ENCODE data around the gene PIGZ.

DNA sequence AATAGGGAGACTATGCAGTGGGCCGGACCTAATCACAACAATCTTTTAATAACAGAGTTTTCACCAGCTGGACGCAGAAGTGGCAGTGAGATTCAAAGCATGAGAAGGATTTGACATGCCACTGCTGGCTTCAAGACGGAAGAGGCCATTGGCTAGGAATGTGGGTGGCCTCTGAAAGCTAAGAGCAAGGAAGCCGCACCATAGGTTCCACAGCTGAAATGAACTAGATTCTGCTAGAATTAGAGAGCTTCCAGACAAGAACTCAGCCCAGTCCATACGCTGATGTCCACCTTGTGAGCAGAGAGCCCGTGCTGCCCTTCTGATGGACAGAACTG is 19.4 kb downstream of the PIGZ start:
- TF ChIP-seq EZH2 (IDR thresholded peaks at IDR 0.05): no peak
- no peak for TF ChIP-seq POLR2AphosphoS5 (IDR thresholded peaks at IDR 0.05; ENCODE audit: borderline replicate concordance, low read depth, low read length)
